HG03108 (cell line): ENCODE data around the gene C1QTNF6.
A peak's percentile ranks its signal among the peaks of the same experiment; 100 is the strongest.

Experiments
- ATAC-seq: cut with Tn5 transposase; IDR thresholded peaks from one replicate; pipeline ENCODE4 v1.9.1; 2021; ENCODE audit warnings: moderate library complexity; ENCODE audit not compliant: unreplicated experiment

Gene C1QTNF6

DNA sequence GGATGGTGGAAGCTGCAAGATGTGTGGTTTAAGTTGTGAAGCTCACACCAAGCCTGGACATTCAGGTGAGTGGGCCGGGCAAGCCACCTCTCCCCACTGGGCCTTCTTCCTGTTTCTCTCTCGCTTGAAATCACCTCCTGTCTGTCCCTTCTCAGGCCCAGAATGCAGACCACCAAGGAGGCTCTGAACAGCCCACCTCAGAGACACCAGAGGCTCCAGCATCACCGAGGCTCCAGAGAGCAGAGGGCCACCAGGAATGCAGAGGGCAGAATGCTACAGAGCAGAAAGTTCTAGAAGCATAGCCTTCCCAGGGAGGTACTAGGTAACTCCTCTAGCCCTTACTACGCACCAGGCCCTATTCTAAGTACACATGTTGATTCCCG, 23.6 kb downstream of the C1QTNF6 start:
- no peak for ATAC-seq

DNA sequence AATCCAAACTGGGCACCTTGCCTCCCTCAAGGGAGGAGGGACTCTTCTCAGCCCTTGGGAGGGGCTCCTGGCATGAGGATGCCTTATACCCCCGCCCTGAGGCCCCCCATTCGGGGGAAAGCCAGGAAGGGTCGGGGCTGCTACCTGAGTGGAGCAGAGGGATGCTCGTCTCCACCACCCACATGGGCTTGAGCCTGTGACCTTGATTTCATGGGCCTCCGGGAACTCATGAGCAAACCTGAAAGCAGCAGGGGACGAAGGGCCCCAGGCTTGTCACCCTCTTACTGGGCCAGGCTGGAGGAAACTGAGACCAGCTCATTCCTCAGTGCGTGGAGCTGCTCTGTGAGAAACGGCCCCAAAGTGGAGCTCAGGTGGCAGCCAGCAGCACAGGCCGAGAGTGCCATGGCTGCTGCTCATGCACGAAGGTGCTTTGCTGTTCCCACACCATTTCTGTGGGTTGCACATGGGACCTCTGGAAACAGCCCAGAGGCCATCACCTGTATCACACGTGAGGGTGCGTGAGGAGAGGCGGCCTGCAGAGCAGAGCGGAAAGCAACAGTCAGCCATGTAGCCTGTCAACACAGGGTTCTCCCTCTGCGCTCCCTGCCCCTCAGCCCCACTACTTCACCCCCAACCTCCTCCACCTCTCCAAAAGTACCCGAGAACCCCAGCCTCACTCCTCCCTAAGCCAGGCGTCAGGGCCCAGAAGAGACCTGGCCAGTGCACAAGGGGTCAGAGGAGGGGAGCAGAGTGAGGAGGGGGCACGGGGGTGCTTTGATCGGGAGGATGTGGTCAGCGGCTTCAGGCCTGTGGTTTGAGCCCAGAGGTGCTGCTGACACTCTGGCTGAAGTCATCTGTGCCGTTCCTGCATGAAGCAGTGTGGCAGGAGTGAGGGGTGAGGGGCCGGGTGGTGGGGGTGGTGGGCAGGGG, 24.2 kb downstream of the C1QTNF6 start:
- peak; percentile 38 for ATAC-seq

DNA sequence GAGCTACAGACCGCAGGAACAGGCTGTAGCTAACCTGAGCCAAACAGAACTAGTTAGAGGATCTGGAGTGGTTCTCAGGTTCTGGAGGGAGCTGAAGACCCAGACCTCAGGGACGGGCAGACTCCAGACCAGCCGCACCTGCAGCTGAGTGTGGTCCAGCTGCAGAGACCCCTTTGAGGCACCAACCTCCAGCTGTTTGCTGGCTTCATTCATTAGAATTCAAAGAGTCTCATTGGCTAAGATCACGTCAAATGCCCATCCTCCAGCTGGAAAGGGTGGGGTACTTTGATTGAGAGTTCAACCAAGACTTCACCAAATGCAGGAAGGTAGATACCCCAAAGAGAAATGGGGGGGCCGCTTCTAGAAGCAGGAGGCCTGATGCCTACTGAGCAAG, 25.0 kb downstream of the C1QTNF6 start:
- ATAC-seq = no peak

DNA sequence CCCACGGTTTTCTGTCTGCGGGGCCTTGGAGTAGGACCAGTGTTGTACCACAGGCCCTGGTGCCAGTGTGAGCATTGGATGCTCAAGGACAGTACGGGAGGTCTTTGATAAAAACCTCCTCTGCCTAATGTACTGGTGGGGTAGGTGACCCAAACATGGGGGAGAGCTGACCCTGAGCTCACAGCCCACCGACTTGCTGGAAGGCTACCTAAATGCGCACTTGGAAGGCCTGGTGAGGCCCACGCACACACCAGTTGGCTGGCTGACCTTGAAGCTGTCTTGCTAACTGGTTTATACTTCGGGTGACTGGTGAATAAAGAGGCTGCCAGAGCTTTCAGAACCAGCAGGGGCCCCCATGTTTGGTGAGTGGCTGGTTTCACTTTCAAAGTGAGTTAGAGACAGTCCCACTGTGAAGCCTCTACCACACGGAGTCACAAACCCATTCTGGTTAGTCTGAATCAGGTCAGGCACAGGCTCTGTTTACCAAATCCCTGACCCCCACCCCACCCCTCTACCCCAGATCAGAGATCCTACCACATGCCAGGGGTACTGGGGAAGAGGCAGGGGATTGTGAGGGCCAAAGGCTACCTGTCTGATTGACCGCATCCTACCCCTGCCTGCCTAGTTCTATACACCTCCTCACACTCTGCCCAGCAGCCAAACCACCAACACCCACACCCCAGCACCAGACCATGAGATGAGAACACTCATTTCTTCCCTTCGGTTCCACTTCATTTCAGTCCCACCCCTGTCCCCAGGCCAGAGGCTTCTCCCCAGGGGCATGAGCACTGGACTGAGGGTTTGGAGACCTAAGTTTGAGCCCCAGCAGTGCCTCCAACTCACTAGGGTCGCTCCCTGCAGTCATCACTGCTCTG, 25.6 kb downstream of the C1QTNF6 start:
- ATAC-seq = peak; percentile 39

DNA sequence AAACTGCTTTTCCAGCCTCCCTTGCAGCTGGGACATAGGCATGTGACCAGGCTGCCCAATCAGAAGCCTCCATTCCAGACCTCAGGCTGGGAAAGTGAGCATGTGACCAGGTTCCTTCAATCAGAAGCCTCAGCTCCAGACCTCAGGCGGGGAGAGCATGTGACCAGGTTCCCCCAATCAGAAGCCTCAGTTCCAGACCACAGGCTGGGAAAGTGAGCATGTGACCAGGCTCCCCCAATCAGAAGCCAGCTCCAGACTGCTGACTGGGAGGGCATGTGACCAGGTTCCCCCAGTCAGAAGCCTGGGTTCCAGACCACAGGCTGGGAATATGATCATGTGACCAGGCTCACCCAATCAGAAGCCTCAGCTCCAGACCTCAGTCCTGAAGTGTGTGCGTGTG, 26.6 kb downstream of the C1QTNF6 start:
- ATAC-seq = no peak

DNA sequence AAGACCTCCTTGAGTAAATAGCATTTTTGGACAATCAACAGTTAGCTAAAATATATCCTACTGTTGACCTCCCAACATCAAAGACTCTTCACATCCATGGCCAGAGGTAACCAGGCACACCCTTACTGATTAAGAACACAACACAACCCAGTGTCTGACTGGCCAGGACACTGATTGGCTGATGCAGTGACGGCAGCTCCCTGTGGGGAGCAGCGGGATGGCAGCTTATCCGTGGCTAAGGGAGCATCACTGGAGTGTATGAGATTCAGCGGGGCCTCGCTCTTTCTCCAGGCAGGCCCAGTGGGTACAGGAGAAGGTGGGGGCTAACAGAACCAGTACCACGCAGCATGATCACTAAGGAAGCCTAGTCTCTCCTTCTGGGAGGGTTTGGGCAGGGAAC, 28.0 kb downstream of the C1QTNF6 start:
- no peak for ATAC-seq

DNA sequence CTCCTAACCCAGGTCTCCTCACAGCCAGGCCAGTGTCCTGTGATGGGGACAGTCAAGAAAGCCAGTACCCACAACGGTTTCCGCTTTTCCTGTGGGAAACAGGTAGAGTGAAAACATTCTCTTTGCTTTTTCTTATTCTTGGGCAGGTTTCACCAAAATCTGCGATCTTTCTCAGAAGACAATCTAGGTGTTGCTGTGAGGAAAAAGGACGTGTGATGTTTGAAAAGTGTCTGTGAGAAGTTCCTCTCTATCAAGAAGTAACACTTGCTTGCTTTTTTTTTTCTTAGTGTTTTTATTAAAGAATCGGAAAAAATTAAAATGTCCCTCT, 29.1 kb downstream of the C1QTNF6 start:
- no peak for ATAC-seq

DNA sequence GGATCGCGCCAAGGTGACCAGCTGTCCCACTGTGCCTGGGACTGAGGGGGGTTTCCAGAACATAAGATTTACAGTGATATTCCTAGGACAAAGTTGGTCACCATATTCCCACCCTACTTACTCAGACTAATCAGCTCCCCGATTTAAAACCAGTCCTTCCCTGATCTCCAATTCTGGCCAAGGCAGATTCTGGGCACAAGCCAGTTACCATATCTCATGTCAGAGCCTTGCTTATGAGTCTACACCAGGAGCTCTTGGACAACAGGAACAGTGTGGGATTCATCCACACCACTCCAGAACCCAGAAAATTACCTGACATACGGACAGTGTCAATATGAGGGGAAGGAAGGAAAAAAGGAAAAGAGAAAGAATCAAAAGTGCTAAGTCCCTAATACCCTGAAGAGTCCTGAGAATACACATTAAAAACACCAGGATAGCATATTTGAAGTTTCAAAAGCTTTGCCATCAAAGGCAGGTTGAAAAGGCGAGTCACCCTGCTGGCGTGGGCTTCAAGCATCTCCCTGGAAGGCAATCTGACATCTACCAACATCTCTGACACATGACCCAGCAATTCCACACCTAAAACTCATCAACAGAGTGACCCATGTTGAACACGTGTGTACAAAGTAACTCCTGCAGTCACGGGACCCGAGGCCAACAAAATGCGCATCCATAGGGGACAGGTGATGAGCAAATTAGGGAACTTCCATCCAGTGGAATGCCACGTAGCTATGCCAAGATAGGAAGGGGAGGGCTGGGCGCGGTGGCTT, 30.3 kb downstream of the C1QTNF6 start:
- no peak for ATAC-seq

DNA sequence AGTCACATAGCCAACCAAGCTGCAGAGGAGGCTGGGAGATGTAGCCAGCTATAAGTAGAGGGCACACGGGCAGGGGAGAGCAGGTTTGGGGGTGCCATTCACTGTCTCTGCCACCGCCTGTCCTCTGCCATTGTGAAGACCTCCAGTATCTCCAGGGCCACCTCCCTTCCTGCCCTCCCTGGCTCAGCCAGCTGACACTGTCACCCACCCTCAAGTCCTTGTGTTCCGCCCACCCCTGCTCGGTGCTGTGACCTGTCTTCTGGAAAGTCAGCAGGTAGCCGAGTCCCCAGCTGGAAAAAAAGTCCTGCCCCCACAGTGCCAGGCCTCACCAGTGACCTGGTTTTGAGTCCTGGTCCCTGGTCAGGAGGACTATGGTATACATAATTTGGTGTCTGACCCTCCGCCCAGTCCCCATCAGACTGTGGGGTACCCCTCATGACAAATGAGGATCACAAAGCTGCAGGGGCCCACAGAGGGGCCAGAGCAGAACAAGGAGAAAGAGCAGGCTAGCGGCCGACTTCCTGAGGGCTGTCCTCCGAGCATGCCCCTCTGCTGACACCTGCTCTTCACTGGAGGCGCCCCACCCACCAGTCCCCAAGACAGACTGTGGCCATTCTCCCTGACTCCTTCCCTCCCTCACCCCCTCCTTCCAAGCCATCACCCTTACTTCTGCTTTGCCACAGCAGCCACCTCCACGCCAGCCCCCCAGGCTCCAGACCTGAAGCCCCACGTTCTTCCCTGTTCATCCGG, 31.2 kb downstream of the C1QTNF6 start:
- ATAC-seq = no peak

DNA sequence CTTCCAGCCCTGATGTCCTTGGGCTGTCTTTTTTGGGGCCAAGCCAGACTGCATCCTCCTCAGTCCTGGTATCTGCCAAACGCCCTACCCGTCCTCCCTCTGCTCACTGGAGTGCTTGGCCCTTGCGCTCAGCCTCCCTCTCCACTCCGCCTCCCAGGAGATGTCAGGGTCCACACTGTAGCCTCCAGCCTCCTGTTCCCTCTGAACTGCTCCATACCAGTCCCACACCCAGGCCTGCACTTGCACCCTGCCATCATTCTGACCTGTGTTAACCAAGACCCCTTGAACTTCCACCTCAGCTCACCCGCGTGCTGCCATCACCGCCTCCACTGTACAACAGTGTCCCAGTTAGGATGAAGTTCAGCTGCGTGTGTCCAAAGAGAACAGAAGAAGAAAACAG, 32.1 kb downstream of the C1QTNF6 start:
- no peak for ATAC-seq

DNA sequence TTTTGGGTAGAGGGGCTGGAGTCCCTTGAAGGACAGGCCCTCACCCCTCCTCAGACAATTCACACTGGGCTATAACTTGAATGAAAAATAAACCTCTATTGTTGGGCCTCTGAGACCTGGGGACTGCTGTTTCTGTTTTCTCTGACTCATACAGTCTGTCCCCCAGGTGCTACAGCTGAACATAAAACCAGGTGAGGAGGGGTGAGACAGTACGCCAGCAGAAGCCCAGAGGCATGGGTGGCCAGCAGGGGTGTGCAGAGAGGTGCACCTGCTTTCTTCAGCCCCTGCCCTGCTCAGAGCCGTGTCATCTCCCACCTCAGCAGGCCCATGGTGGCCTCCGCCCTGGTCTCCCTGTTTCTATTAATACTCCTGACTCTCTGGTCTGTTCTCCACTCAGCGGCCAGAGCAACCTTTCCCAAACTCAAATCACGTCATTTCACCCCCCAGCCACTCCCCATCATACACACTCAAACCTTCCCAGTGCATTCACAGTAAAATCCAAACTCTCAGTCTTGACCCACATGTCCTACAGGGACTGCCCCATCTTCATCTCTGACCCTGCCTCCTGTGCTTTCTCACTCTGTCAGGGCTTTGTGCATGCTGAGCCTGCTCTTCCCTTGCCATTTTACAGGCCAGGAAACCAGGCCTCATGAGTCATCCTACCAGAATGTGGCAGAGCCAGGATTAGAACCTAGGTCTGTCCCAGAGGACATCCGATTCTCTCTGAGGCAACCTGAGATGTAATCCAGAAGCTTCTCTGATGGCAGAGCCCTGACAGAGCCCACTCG, 32.9 kb downstream of the C1QTNF6 start:
- ATAC-seq = no peak

DNA sequence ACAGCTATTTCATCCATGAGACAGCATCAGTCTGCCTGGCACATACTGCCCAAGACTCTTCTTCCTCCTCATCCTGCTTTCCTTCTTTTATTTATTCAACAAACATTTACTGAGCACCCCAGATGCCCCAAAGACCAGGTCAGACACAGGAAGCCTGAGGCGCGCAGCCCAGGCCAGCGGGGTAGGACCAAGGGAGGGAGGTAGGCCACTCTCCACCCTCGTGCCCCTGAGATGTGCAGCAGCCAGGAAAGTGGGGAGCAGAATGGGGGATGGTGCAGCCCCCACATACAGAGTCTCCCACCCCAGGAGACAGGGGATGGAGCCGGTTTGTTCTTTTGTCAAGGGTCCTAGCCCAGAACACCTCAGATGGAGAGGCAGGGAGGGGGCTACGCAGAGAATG, 34.1 kb downstream of the C1QTNF6 start:
- ATAC-seq = no peak

DNA sequence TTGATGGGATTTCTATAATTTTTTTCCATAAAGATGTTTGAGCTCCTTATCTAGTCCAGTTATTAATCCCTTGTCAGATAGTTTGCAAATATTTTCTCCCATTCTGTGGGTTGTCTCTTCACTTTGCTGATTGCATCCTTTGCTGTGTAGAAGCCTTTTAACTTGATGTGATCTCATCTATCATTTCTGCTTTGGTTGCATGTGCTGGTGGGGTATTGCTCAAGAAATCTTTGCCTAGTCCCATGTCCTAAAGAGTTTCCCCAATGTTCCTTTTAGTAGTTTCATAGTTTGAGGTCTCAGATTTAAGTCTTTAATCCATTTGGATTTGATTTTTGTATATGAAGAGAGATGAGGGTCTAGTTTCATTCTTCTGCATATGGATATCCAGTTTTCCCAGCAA, 36.6 kb downstream of the C1QTNF6 start:
- ATAC-seq = no peak

DNA sequence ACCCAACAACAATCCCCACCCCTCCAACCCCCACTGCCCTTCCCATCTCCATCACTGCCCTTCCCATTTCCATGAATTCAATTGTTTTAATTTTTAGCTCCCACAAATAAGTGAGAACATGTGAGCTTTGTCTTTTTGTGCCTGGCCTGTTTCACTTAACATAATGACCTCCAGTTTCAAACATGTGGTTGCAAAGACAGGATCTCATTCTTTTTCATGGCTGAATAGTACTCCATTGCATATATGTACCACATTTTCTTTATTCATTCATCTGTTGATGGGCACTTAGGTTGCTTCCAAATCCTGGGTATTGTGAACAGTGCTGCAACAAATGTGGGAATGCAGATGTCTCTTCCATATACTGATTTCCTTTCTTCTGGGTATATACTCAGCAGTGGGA, 37.3 kb downstream of the C1QTNF6 start:
- ATAC-seq = no peak

DNA sequence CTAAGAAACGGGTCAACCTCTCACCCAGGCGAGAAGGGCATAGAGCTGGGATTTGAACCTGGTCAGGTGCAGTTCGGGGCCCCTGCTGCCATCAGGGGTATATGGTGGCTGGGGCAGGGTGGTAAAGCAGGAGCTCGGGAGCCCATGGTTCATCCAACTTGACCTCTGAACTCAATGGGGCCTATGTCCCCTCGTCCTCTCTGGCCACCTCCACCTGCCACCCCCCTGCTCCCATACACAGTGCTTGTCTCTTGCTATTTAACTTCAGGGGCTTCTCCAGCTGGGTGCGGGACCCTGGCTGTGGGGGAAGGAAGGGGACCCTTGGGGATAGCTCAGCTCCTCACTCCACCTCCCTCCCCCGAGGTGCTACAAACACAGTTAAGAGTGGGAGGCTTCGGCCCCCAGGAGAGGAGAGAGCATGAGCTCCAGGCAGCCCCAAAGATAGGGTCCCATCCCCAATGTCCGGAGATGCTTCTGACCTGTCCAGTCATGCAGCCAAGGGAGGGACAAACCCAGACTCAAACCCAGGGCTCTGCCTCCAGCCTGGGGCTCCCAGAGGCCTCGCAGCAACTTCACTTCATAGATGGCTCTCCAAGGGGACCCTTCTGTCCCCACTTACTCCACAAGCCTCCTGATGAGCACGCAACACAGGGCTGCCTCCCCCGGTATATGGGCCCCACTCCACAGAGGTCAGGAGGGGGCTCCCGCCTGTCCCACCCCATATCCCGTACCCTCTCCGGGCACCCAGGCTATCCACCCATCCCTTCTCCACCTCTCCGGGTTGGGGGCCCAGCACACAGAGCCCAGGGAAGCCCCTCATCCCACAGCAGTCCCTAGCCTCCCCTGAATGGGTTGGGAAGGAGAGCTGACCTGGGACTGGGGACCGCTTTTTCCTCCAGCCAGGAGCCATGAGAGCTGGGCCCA, 39.0 kb downstream of the C1QTNF6 start:
- no peak for ATAC-seq

DNA sequence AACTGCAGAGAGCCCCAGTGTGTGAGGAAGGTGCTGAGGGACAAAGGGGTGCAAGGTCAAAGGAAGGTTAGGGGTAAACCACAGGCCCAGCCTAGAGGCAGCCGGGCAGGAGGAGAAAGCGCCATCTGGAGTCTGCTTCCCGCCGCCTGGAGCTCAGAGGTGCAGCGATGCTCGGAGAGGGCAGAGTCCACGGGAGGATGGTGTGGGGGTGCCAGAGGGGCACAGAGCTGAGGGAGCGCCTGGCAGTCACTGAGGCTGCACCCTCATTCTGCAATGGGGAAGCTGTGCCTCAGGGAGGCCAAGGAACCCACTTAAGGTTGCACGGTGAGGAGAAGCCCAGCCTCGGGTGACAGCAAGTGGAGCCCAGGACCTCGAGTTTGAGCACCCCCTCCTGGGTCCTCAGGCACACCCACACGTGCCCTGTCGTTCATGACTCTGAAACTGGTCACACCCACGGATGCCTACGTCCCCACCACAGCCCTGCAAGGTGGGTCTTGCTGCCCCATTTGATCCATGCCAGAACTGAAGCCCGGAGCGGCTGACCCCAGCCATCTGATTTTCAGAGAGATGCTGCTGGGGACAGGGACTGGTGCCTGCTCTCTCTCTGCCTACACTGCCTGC, 39.9 kb downstream of the C1QTNF6 start:
- no peak for ATAC-seq

DNA sequence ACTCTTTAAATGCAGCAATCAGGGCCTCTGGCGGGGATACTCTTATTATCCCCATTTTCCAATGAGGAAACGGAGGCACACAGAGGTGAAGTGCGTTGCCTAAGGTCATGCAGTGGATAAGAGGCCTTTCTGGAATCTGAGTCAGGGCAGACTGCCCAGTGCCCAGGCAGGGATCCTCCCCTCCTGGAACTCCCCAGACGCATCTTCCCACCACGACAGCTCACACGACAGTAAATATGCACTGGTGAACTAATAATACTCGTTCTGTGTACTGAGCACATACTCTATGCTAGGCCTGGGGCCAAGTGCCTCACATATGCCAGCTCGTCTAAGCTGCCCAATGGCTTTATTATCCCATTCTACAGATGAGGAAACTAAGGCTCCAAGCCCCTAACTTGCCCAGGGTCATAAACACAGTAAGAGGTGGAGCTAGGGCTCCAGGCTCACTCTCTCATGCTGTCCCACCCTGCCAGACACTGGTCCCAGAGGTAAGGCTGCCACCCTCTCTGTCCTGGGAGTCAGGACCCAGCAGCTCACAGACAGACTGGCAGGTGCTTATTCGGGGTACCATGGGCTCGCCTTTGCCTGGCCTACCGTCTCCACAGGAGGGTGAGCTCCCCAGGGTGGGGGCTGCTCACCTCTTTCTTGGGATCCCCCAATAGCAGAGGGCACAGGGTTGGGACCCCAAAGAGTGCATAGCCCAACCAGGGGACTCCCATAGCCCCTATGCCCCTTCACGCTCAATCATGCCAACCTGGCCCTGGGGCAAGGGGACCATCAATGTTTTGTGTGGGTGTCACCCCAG, 40.7 kb downstream of the C1QTNF6 start:
- no peak for ATAC-seq
